Uterus (tissue), 2 donors: ENCODE data around the gene ECPAS.

Experiments
- CTCF ChIP-seq, 4 experiments: fragments of 200-600 bp in 2 of 4; fragments of 450-650 bp in 2 of 4; sonication (generic) in 2 of 4; IDR thresholded peaks; one replicate each; pipeline ENCODE4 v1.5.1; 2016 to 2019; ENCODE audit warnings: antibody characterized with exemption in 4 of 4, mild to moderate bottlenecking in 2 of 4, moderate library complexity in 1 of 4
- POLR2A ChIP-seq, 2 donors: fragments of 450-650 bp; IDR thresholded peaks; one replicate each; pipeline ENCODE4 v1.6.1; 2016; ENCODE audit warnings: antibody characterized with exemption in 2 of 2, mild to moderate bottlenecking in 1 of 2, moderate library complexity in 1 of 2

GRCh38 chr9:111316796-111317195 is 167.4 kb downstream of the ECPAS start:
- TF ChIP-seq POLR2A (IDR thresholded peaks at IDR 0.05) (no peak), CTCF (IDR thresholded peaks at IDR 0.05) (no peak)
